EL (cell line): ENCODE results near the gene NPEPPS.
"Not testable (repeated sequence)": the region's sequence is repeated elsewhere in the genome, so short reads cannot be mapped to it uniquely, and the experiment has no call there.

Experiments
- DNase-seq: peaks from one replicate; pipeline ENCODE4 v3.0.0-alpha.2; 2016

The NPEPPS gene

DNA sequence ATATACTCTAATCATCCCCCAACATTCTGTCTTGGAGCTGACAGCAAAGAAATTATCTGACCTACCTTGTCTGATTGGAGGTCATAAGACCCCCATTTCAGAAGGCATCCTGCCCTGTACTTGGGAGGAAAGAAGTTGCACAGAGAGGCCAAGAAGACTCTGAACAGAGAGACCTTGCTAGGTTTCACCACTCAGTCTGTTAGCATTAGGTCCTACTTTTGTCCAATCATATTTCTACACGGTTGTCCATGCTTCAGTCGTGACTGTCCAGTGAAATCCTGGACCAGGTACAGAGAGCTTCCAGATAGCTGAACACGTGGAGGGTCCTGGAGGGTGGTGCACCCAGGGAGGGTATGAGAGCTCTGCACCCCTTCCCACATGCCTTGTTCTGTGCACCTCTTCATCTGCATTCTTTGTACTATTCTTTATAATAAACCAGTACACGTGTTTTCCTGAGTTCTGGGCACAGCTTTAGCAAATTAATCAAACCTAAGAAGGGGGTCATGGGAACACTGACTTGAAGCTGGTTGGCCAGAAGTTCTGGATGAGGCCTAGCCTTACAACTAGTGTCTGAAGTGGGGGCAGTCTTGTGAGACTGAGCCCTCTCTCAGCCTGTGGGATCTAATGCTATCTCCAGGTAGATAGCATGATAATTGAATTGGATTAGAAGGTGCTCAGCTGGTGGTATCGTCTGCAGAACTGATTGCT lies 30.9 kb downstream of the NPEPPS start:
- DNase-seq = not testable (repeated sequence)

DNA sequence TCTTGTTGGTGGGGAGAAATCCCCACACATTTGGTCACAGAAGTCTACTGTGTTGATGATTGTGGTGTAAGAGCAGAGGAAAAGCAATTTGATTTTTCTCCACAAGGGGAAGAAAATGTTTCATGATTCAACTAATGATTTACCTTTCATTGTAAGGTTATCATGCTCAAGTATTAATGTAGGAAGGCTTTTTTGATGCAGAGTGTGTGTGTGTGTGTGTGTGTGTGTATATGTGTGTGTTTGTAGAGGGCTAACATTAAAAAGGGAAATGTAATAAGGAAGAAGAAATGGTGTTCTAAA lies 31.4 kb downstream of the NPEPPS start:
- not testable (repeated sequence) for DNase-seq

GRCh38 chr17:47567261-47567660 lies 36.4 kb downstream of the NPEPPS start:
- peak; percentile 12 for DNase-seq

GRCh38 chr17:47572561-47572960 lies 41.7 kb downstream of the NPEPPS start:
- DNase-seq = not testable (repeated sequence)

DNA sequence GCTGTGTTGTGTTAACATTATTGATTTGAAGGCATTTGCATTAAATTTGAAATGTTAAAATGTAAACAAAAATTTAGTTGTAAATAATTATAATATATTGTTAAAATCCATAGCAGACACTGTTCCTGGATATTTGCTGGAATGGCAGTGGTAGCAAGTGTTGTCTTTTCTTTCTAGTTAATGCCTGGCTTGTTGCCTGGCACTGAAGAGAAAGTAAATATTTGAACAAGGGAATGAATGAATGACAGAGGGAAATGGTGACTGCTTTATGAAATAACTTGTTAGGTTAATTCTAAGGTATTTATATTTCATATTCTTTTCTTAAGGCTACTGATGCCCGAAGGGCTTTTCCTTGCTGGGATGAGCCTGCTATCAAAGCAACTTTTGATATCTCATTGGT lies 51.5 kb downstream of the NPEPPS start:
- not testable (repeated sequence) for DNase-seq

DNA sequence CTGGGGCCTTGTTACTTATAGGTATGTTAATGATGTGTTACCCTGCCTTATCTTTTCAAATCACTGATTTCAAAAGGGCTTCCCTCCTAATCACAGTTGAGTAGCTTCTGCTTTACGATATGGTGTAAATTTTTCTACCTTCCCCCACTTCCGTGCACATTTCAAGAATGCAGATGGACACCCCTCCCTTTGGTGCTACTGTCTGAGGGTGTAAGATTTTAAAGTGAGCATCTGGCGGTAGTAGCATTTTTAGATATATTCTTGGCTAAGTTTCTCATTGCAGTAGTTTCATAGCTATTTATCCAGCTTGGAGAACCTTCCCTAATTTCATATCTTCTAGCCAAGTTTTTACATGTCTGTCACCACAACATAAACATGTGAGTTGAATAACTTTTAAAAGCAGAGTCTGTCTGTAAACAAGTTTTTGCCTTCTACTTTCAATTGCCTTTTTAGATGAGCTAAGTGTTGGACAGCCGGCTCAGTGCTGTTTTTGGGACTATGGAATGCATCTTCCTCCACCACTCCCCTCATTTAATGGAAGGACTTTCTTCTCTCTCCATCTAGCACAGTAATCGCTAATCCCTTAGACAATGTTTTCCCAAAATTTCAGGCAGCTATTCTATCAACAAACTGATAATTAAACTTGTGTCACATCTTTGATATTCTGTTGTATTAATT lies 55.6 kb downstream of the NPEPPS start:
- not testable (repeated sequence) for DNase-seq

DNA sequence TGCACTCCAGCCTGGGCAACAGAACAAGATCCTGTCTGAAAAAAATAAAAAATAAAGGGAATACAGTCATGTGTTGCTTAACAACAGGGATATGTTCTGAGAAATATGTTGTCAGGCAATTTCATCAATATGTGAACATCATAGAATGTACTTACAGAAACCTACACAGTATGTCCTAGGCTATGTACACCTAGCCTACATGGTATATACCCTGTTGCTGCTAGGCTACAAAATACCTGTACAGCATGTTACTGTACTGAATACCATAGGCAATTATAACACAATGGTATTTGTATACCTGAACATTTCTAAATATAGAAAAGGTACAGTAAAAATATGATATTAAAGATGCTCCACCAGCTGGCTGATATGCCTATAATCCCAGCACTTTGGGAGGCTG lies 62.6 kb downstream of the NPEPPS start:
- DNase-seq = not testable (repeated sequence)

DNA sequence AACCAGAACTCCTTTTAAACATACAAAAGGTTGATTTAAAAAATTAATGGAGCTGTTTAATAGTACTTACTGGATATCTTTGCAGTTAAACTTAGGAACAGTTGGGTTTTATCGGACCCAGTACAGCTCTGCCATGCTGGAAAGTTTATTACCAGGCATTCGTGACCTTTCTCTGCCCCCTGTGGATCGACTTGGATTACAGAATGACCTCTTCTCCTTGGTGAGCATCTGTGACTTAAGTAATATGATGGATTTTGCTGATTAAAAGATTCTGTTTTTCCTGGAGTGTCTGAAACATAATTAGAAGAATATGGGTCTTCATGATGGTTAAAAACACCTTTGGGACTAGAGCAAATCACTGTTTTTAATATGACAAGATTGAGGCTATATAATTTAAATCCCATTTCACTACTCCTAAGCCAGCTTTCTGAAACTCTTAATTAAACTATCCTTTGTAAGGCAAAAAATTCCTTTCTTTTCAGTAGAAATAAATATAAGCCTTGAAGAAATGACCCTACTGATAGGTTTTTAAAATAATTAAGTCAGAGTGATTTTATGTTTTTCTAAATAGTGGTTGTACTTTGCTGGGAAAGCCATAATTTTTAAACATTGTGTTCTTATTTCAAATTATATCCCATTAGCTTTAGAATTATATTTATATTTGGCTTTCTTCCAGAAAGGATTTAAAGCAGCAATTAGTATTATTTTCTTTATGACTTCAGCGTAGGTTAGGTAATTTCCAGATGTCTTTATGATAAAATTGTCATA lies 73.1 kb downstream of the NPEPPS start:
- no peak for DNase-seq

- no peak for DNase-seq
These were observed 73.7 kb downstream of the NPEPPS start for GRCh38 chr17:47604598-47604927.

- DNase-seq = no peak
These were observed 74.1 kb downstream of the NPEPPS start for GRCh38 chr17:47605011-47605410.

DNA sequence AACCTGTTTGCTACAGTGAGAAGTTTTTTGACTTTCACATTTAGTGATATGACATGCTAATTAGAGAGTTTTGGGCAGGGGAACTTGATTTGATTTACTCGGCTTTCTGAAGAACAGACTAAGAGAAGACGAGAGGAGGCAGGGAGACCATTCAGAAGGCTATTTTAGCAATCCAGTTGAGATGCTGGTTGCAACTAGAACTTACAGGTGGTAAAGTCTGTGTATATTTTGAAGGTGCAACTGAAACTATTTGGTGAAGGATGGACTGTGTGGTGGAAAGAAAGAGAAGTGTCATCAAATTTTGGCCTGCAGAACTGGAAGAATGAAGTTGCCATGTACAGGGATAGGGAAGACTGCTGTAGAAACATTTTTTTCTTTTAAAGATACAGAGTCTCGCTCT lies 76.6 kb downstream of the NPEPPS start:
- no peak for DNase-seq

- DNase-seq = peak; percentile 35
These were observed 80.8 kb downstream of the NPEPPS start for GRCh38 chr17:47611372-47612350.

DNA sequence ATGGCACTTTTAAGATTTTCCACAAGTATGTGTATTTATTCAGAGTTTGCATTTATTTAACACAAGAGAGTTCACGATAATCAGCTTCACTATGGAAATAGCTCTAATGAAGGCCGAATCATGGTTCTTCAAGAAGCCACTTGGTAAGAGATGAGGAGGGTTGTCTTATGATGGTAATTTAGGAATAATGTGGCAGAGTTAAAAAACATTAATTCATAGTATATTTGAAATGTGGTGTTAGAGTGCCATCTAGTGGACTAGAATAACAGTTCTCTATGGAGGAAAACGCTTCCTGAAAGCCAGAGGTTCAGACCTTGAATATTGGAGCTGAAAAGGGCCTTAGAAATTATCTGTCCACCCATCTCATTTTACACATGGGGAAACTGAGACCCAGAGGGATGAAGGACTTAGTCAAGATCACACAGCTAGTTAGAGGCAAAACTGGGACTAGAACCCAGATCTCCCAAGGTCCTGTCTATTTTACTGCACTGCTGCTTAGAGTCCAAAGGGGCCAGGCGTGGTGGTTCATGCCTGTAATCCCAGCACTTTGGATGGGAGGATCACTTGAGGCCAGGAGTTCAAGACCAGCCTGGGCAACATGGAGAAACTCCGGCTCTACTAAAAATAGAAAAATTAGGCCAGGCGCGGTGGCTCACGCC lies 85.0 kb downstream of the NPEPPS start:
- peak; percentile 62 for DNase-seq

DNA sequence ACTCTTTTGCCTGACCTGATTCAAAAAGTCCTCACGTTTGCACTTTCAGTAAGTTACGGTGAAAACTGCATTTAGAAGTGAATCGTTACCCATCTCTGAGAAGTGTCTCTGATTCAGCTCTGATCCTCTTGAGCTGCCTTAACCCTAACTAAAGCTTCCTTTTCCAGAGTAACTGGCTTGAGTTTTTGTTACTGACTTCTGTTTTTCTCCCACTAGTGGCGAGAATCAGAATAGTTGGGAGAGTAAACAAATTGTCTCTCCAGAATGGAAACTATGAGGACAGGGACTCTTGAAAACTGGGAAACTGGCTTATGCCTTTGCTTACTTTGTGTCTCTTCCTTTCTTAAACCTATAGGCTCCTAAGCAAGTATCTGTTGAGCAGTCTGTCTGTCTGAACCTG lies 87.5 kb downstream of the NPEPPS start:
- DNase-seq = peak; percentile 24

GRCh38 chr17:47620503-47621245 lies 89.8 kb downstream of the NPEPPS start:
- DNase-seq = no peak

DNA sequence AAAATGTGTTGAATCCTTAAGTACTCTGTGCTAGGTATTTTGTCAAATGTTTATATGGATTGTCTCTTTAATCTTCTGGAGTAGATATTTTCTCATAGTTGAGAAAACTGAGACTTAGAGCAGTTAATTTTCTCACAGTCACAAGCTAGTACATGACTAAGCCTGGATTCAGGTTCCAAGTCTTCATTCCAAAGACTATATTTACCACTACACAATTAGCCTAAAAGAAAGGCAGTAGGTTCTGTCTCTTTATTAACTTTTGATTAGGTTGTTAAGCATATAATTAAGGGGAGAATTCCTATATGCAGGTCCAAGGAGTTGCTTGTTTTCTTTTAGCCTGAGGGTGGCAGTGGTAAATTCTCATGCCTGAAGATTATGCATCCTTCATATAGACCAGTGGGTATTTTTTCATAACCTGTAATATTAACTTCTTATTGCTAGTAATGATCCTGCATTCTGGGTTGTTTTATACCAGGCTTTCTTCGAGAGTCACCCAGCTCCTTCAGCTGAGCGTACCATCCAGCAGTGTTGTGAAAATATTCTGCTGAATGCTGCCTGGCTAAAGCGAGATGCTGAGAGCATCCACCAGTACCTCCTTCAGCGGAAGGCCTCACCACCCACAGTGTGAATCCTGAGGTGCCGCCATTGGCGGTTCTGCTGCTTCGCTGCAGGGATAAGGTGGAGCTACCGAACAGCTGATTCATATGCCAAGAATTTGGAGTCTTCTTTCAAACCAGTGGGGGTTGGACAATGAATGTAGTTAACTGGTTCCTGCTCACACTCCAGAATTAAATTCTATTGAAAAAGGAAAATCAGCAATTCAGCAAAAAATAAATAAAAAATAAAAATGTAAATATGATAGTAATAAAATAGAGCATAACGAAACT lies 90.6 kb downstream of the NPEPPS start:
- DNase-seq = peak; percentile 95

- DNase-seq = peak; percentile 18
These were observed 91.3 kb downstream of the NPEPPS start for GRCh38 chr17:47622180-47622549.

DNA sequence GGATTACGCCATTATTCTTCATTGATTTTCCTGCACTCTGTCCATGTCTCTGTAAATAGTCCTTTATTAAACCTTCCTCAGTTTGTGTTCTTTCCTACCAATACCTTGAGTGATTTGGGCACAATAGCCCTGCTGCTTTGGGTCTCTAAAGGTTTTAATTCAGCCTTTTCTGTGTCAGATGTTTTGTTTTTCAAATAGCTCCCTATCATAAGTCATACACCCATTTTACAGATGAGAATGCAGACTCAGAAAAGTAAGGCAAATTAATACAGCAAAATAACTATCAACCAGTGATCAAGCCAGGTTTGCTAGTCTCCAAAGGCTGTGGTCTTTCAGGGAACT lies 93.8 kb downstream of the NPEPPS start:
- DNase-seq = no peak

DNA sequence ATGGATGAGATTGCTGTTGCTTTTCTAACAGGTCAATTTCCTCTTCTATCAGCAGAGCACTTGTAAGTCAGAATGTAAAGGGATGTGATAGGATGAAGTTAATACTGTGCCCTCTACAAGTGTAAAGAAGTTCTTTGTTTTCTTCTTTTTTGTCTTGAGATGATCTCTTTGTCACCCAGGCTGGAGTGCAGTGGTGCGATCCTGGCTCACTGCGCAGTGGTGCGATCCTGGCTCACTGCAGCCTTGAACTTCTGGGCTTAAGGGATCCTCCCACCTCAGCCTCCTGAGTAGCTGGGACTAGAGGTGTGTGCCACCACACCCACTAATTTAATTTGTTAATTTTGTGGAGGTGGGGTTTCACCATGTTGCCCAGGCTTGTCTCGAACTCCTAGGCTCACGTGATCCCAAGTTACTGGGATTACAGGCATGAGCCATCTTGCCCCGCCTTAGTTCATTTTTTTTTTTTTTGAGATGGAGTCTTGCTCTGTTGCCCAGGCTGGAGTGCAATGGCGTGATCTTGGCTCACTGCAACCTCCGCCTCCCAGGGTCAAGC lies 97.2 kb downstream of the NPEPPS start:
- DNase-seq = no peak

GRCh38 chr17:47629826-47630225 lies 98.9 kb downstream of the NPEPPS start:
- no peak for DNase-seq
